Fibroblast of skin of right quadriceps (primary cell): ENCODE data around the gene RAB1A.
"Not testable (repeated sequence)": the region's sequence is repeated elsewhere in the genome, so short reads cannot be mapped to it uniquely, and the experiment has no call there.

Source experiments
- DNase-seq: peaks from one replicate; pipeline ENCODE4 v3.0.0-alpha.2; 2013

RAB1A gene

GRCh38 chr2:65134158-65134557 is 4.3 kb upstream of the RAB1A start:
- no peak for DNase-seq

- DNase-seq, result no peak
Observed at GRCh38 chr2:65133626-65134025, 3.7 kb upstream of the RAB1A start.

- DNase-seq, result not testable (repeated sequence)
Observed at GRCh38 chr2:65132930-65133329, 3.0 kb upstream of the RAB1A start.

- no peak for DNase-seq
Observed at GRCh38 chr2:65130664-65131175, 814 bp upstream of the RAB1A start.

GRCh38 chr2:65129286-65129825 is 550 bp downstream of the RAB1A start:
- no peak for DNase-seq

- peak; percentile 25 for DNase-seq
Observed at GRCh38 chr2:65128297-65129190, 1.4 kb downstream of the RAB1A start.

- not testable (repeated sequence) for DNase-seq
Observed at GRCh38 chr2:65125457-65125856, 4.4 kb downstream of the RAB1A start.

GRCh38 chr2:65122313-65122712 is 7.6 kb downstream of the RAB1A start:
- no peak for DNase-seq

GRCh38 chr2:65120990-65121693 is 8.8 kb downstream of the RAB1A start:
- DNase-seq, result no peak

GRCh38 chr2:65116645-65117044 is 13.3 kb downstream of the RAB1A start:
- DNase-seq, result no peak

GRCh38 chr2:65114921-65115320 is 15.0 kb downstream of the RAB1A start:
- no peak for DNase-seq

GRCh38 chr2:65113816-65114215 is 16.1 kb downstream of the RAB1A start:
- DNase-seq, result no peak

- DNase-seq, result no peak
Observed at GRCh38 chr2:65113229-65113628, 16.7 kb downstream of the RAB1A start.

GRCh38 chr2:65112633-65113032 is 17.3 kb downstream of the RAB1A start:
- DNase-seq, result no peak

- DNase-seq, result no peak
Observed at GRCh38 chr2:65108780-65109179, 21.1 kb downstream of the RAB1A start.

GRCh38 chr2:65107530-65107929 is 22.4 kb downstream of the RAB1A start:
- DNase-seq, result no peak

- no peak for DNase-seq
Observed at GRCh38 chr2:65103013-65103715, 26.7 kb downstream of the RAB1A start.

- no peak for DNase-seq
Observed at GRCh38 chr2:65101071-65101470, 28.8 kb downstream of the RAB1A start.

- no peak for DNase-seq
Observed at GRCh38 chr2:65098741-65099140, 31.2 kb downstream of the RAB1A start.

- DNase-seq, result no peak
Observed at GRCh38 chr2:65097844-65098243, 32.1 kb downstream of the RAB1A start.

- DNase-seq, result no peak
Observed at GRCh38 chr2:65096948-65097347, 33.0 kb downstream of the RAB1A start.

GRCh38 chr2:65093211-65093610 is 36.7 kb downstream of the RAB1A start:
- DNase-seq, result no peak

- no peak for DNase-seq
Observed at GRCh38 chr2:65092791-65093190, 37.1 kb downstream of the RAB1A start.
